Stromal cell of bone marrow (primary cell): Measurements from ENCODE around the gene IL17REL.

Experiments
- DNase-seq: peaks from one replicate; pipeline ENCODE4 v3.0.0-alpha.2; 2012; ENCODE audit warnings: low read depth

IL17REL gene

GRCh38 chr22:50022171-50022819 lies 9.7 kb upstream of the IL17REL start:
- DNase-seq = no peak

GRCh38 chr22:50020606-50021005 lies 8.0 kb upstream of the IL17REL start:
- DNase-seq = no peak

GRCh38 chr22:50019316-50019715 lies 6.8 kb upstream of the IL17REL start:
- DNase-seq = no peak

GRCh38 chr22:50018608-50019285 lies 6.2 kb upstream of the IL17REL start:
- no peak for DNase-seq

- no peak for DNase-seq
Measured at GRCh38 chr22:50017701-50018224, 5.2 kb upstream of the IL17REL start.

- DNase-seq = no peak
Measured at GRCh38 chr22:50016988-50017700, 4.6 kb upstream of the IL17REL start.

- DNase-seq = no peak
Measured at GRCh38 chr22:50016308-50016987, 3.9 kb upstream of the IL17REL start.

- no peak for DNase-seq
Measured at GRCh38 chr22:50015451-50016307, 3.1 kb upstream of the IL17REL start.

- DNase-seq = no peak
Measured at GRCh38 chr22:50014655-50015401, 2.3 kb upstream of the IL17REL start.

GRCh38 chr22:50014053-50014501 lies 1.5 kb upstream of the IL17REL start:
- DNase-seq = no peak

GRCh38 chr22:50011447-50012210 lies 936 bp downstream of the IL17REL start:
- DNase-seq = no peak

GRCh38 chr22:50010676-50011446 lies 1.7 kb downstream of the IL17REL start:
- DNase-seq = no peak

- no peak for DNase-seq
Measured at GRCh38 chr22:50009765-50010675, 2.5 kb downstream of the IL17REL start.

- DNase-seq = no peak
Measured at GRCh38 chr22:50009251-50009650, 3.3 kb downstream of the IL17REL start.

- no peak for DNase-seq
Measured at GRCh38 chr22:50008151-50009040, 4.2 kb downstream of the IL17REL start.

- no peak for DNase-seq
Measured at GRCh38 chr22:50007057-50007511, 5.5 kb downstream of the IL17REL start.

GRCh38 chr22:50004918-50005317 lies 7.6 kb downstream of the IL17REL start:
- DNase-seq = no peak
